Uterus (tissue), 4 donors: ENCODE measurements around the gene ZNF598. TPM values are rescaled to one million over a fixed set of nuclear protein-coding genes. Genes with fewer than 3 reads are reported as not detected.

Experiments used
- DNase-seq, 2 donors: peaks; one replicate each; pipeline ENCODE4 v3.0.0-alpha.2; 2019 to 2020
- H3K27ac ChIP-seq, 2 donors: fragments of 200-600 bp; sonication (generic); 1 replicate in 1 of 2; 2 replicates in 1 of 2; pipeline ENCODE4 v1.5.1; 2016 to 2018
- H3K27me3 ChIP-seq, 2 donors: fragments of 200-600 bp; sonication (generic); one replicate each; pipeline ENCODE4 v1.5.1; 2018 to 2019; ENCODE audit warnings: control low read depth in 1 of 2
- H3K36me3 ChIP-seq, 2 donors: fragments of 200-600 bp; sonication (generic); one replicate each; pipeline ENCODE4 v1.5.1; 2019; ENCODE audit warnings: control low read depth in 1 of 2
- H3K4me1 ChIP-seq, 2 donors: fragments of 200-600 bp; sonication (generic); one replicate each; pipeline ENCODE4 v1.5.1; 2018 to 2019; ENCODE audit warnings: control low read depth in 1 of 2
- H3K4me3 ChIP-seq, 2 donors: fragments of 200-600 bp; sonication (generic); 1 replicate in 1 of 2; 2 replicates in 1 of 2; pipeline ENCODE4 v1.5.1; 2018 to 2019; ENCODE audit warnings: mild to moderate bottlenecking in 1 of 2
- H3K9me3 ChIP-seq, 2 donors: fragments of 200-600 bp; sonication (generic); one replicate each; pipeline ENCODE4 v1.5.1; 2019; ENCODE audit warnings: control low read depth in 1 of 2
- CTCF ChIP-seq, 4 experiments: fragments of 200-600 bp in 2 of 4; fragments of 450-650 bp in 2 of 4; sonication (generic) in 2 of 4; IDR thresholded peaks; one replicate each; pipeline ENCODE4 v1.5.1; 2016 to 2019; ENCODE audit warnings: antibody characterized with exemption in 4 of 4, mild to moderate bottlenecking in 2 of 4, moderate library complexity in 1 of 4
- POLR2A ChIP-seq, 2 donors: fragments of 450-650 bp; IDR thresholded peaks; one replicate each; pipeline ENCODE4 v1.6.1; 2016; ENCODE audit warnings: antibody characterized with exemption in 2 of 2, mild to moderate bottlenecking in 1 of 2, moderate library complexity in 1 of 2
- intact Hi-C: fragments of 100-400 bp; cut with DNase I; formaldehyde crosslinking; loops from one replicate; pipeline ENCODE4 v1.15.1; 2023; ENCODE audit warnings: low total_unique reads
- total RNA-seq, 4 donors: library from RNA; depleted of rRNA in 3 of 4; stranded (reverse); fragments of >200 nt in 3 of 4; gene quantifications; one replicate each; pipeline versions ENCODE4 v1.1.0 to v1.2.4, GENCODE V29; 2014 to 2023
- donor health status: DM: yes; HTN: yes; CAD: no.

ZNF598 gene
- total RNA-seq, 4 donors from 2014 or later = 16.9 to 50.0 (median 34.6) TPM

GRCh38 chr16:2040041-2040786, 30.6 kb upstream of the ZNF598 start:
- DNase-seq = peak in 1 of 2 donors; percentile 34
- Histone ChIP-seq H3K36me3 (no peaks in the 10 kb centered on the region), H3K27me3 (no peaks in the 10 kb centered on the region), H3K4me3 (no peak overlapping the region), H3K27ac (peak overlapping the region; percentile 91 to 92), H3K4me1 (peaks cover 0 to 26% of the 10 kb centered on the region in 2 donors), H3K9me3 (no peaks in the 10 kb centered on the region)
- TF ChIP-seq CTCF (IDR thresholded peaks at IDR 0.05) (no peak), POLR2A (IDR thresholded peaks at IDR 0.05) (no peak)
- intact Hi-C loops = no loop called here

- no peak for TF ChIP-seq CTCF (IDR thresholded peaks at IDR 0.05)
- no peak for TF ChIP-seq POLR2A (IDR thresholded peaks at IDR 0.05)
- H3K27ac ChIP-seq = peak overlapping the region; percentile 91 to 92
- H3K4me3 ChIP-seq = no peak overlapping the region
- H3K27me3 ChIP-seq = no peaks in the 10 kb centered on the region
- H3K36me3 ChIP-seq = no peaks in the 10 kb centered on the region
- peaks cover 0 to 32% of the 10 kb centered on the region in 2 donors for H3K4me1 ChIP-seq
- no peaks in the 10 kb centered on the region for H3K9me3 ChIP-seq
- DNase-seq = peak; percentile 79 to 80
- intact Hi-C loops = no loop called here
Observed at GRCh38 chr16:2039274-2040031, 29.8 kb upstream of the ZNF598 start.

- H3K4me3 ChIP-seq = no peak overlapping the region
- peak in 1 of 2 donors; percentile 64 for DNase-seq
- no peak for TF ChIP-seq POLR2A (IDR thresholded peaks at IDR 0.05)
- TF ChIP-seq CTCF (IDR thresholded peaks at IDR 0.05) = no peak
- no peaks in the 10 kb centered on the region for H3K36me3 ChIP-seq
- peaks cover 0 to 32% of the 10 kb centered on the region in 2 donors for H3K4me1 ChIP-seq
- intact Hi-C loops = no loop called here
- H3K27ac ChIP-seq = peak overlapping the region; percentile 91 to 92
- no peaks in the 10 kb centered on the region for H3K9me3 ChIP-seq
- H3K27me3 ChIP-seq = no peaks in the 10 kb centered on the region
Observed at GRCh38 chr16:2038382-2039231, 29.0 kb upstream of the ZNF598 start.

GRCh38 chr16:2037647-2038381, 28.2 kb upstream of the ZNF598 start:
- Histone ChIP-seq H3K9me3 (no peaks in the 10 kb centered on the region), H3K4me3 (no peak overlapping the region), H3K27me3 (no peaks in the 10 kb centered on the region), H3K4me1 (peaks cover 0 to 32% of the 10 kb centered on the region in 2 donors), H3K36me3 (no peaks in the 10 kb centered on the region), H3K27ac (peak overlapping the region; percentile 91 to 92)
- no peak for TF ChIP-seq CTCF (IDR thresholded peaks at IDR 0.05)
- TF ChIP-seq POLR2A (IDR thresholded peaks at IDR 0.05) = no peak
- no peak for DNase-seq
- intact Hi-C loops = no loop called here
